HepG2 (cell line): ENCODE measurements around the gene RBM19. TPM values are rescaled to one million over a fixed set of nuclear protein-coding genes. Genes with fewer than 3 reads are reported as not detected.

Experiments
- ATAC-seq: fragments of 200-7000 bp; cut with Tn5 transposase; 3 replicates; pipeline ENCODE4 v1.9.1; 2020; ENCODE audit warnings: mild to moderate bottlenecking, moderate library complexity
- BruUV-seq: library from RNA; stranded (reverse); fragments of 400-500 nt; replicated peaks from 2 replicates; lab custom pipeline; 2021; lab: Mats Ljungman, UMichigan
- CTCF ChIA-PET: fragments of 300-600 bp; formaldehyde crosslinking; extraction: SDS; loops from one replicate; lab custom pipeline; 2021; ENCODE audit warnings: low total read pairs, inconsistent platforms, low intra/inter-chr PET ratio; lab: Yijun Ruan, JAX
- POLR2A ChIA-PET: fragments of 350-600 bp; sonication (Branson Sonifier 250); formaldehyde crosslinking; loops from one replicate; lab custom pipeline; 2020; ENCODE audit warnings: antibody characterized with exemption, inconsistent platforms; lab: Yijun Ruan, JAX
- DNase-seq: peaks from one replicate; pipeline ENCODE4 v3.0.0-alpha.2; 2015; ENCODE audit warnings: low spot score
- FAIRE-seq: peaks from 3 replicates; lab custom pipeline; 2011; peaks lifted over from hg19 to GRCh38; lab: Jason Lieb, UNC
- H2AFZ ChIP-seq: one replicate; pipeline ENCODE4 v1.6.1; 2011; ENCODE audit warnings: low read length, inconsistent platforms
- H3K27ac ChIP-seq: fragments of 300-600 bp; 3 replicates; pipeline ENCODE4 v1.8.0; 2011; ENCODE audit warnings: mixed run types, mild to moderate bottlenecking, mixed read lengths, low read length, inconsistent platforms; ENCODE audit not compliant: insufficient read depth; ENCODE audit errors: extremely low read length
- H3K27me3 ChIP-seq, 2 experiments: fragments of 200-600 bp in 1 of 2; 2 replicates in 1 of 2; 3 replicates in 1 of 2; pipeline versions ENCODE4 v1.6.0 to v1.8.0; 2011; ENCODE audit warnings: low read length in 2 of 2, mild to moderate bottlenecking in 2 of 2, moderate library complexity in 2 of 2, inconsistent platforms in 1 of 2; ENCODE audit not compliant: insufficient read depth in 2 of 2, control insufficient read depth in 1 of 2
- H3K36me3 ChIP-seq, 2 experiments: fragments of 200-600 bp in 1 of 2; replicated peaks in 1 of 2; 2 replicates in 1 of 2; 3 replicates in 1 of 2; pipeline versions ENCODE4 v1.5.1 to v1.8.0; 2011; ENCODE audit warnings: low read length in 2 of 2, inconsistent platforms in 1 of 2; ENCODE audit not compliant: insufficient read depth in 2 of 2, control insufficient read depth in 1 of 2
- H3K4me1 ChIP-seq: 2 replicates; pipeline ENCODE4 v1.5.1; 2012; ENCODE audit warnings: low read length, inconsistent platforms; ENCODE audit not compliant: insufficient read depth
- H3K4me2 ChIP-seq: 2 replicates; pipeline ENCODE4 v1.6.0; 2011; ENCODE audit warnings: low read depth, low read length, inconsistent platforms
- H3K4me3 ChIP-seq, 3 experiments: fragments of 200-600 bp in 1 of 3; sonication (generic), shearing (Covaris generic) in 1 of 3; replicated peaks in 1 of 3; 2 replicates each; pipeline ENCODE4 v1.5.1; 2011 to 2016; ENCODE audit warnings: low read length in 3 of 3, inconsistent platforms in 2 of 3, low read depth in 2 of 3, mild to moderate bottlenecking in 2 of 3, control low read depth in 1 of 3, mixed read lengths in 1 of 3; ENCODE audit not compliant: insufficient read depth in 1 of 3
- H3K79me2 ChIP-seq: one replicate; pipeline ENCODE4 v1.6.1; 2011; ENCODE audit warnings: low read length, inconsistent platforms; ENCODE audit not compliant: insufficient read depth
- H3K9ac ChIP-seq: 2 replicates; pipeline ENCODE4 v1.6.0; 2011; ENCODE audit warnings: mild to moderate bottlenecking, low read depth, low read length, inconsistent platforms; ENCODE audit not compliant: insufficient read depth
- H3K9me3 ChIP-seq: 2 replicates; pipeline ENCODE4 v1.5.1; 2012; ENCODE audit warnings: mild to moderate bottlenecking, low read length
- H4K20me1 ChIP-seq: 2 replicates; pipeline ENCODE4 v1.6.0; 2011; ENCODE audit warnings: inconsistent platforms, mild to moderate bottlenecking, low read length, moderate library complexity; ENCODE audit not compliant: insufficient read depth
- CHD4 ChIP-seq: fragments of 200-600 bp; sonication (generic); IDR thresholded peaks from 2 replicates; pipeline ENCODE4 v1.7.0; 2017; ENCODE audit warnings: mild to moderate bottlenecking, low read length, borderline replicate concordance
- KLF15 ChIP-seq: sonication (generic); formaldehyde crosslinking; IDR thresholded peaks from 2 replicates; pipeline ENCODE4 v1.8.1; 2023; ENCODE audit warnings: borderline replicate concordance, mild to moderate bottlenecking, inconsistent platforms, missing genetic modification reagents, mixed read lengths
- MAF1 ChIP-seq: sonication (generic); formaldehyde crosslinking; IDR thresholded peaks from 2 replicates; pipeline ENCODE4 v1.5.0; 2020; ENCODE audit warnings: missing genetic modification reagents, borderline replicate concordance
- MAFG ChIP-seq: sonication (generic); formaldehyde crosslinking; IDR thresholded peaks from 2 replicates; pipeline ENCODE4 v1.5.1; 2020; ENCODE audit warnings: mild to moderate bottlenecking, missing genetic modification reagents
- MAFK ChIP-seq, 2 experiments: IDR thresholded peaks in 1 of 2; conservative IDR thresholded peaks in 1 of 2; 2 replicates each; pipeline ENCODE4 v1.6.1; 2011; ENCODE audit warnings: improper control_type of control experiment in 2 of 2, low read length in 2 of 2
- NFE2L2 ChIP-seq: fragments of 150-350 bp; IDR thresholded peaks from 2 replicates; pipeline ENCODE4 v1.6.1; 2014; ENCODE audit warnings: low read length
- NR1H2 ChIP-seq: sonication (generic); formaldehyde crosslinking; IDR thresholded peaks from 2 replicates; pipeline ENCODE4 v1.8.1; 2022; ENCODE audit warnings: low read depth, missing genetic modification reagents, borderline replicate concordance
- POLR2G ChIP-seq: fragments of 200-400 bp; formaldehyde crosslinking; IDR thresholded peaks from 2 replicates; pipeline ENCODE4 v1.6.1; 2018; ENCODE audit warnings: mild to moderate bottlenecking, low read depth, low read length, moderate library complexity
- SP5 ChIP-seq: IDR thresholded peaks from 2 replicates; pipeline ENCODE4 v1.6.1; 2016; ENCODE audit warnings: low read depth, borderline replicate concordance
- ZNF234 ChIP-seq: sonication (generic); formaldehyde crosslinking; conservative IDR thresholded peaks from 2 replicates; pipeline ENCODE4 v1.5.1; 2020; ENCODE audit warnings: mild to moderate bottlenecking, missing genetic modification reagents
- ZNF441 ChIP-seq: sonication (generic); formaldehyde crosslinking; IDR thresholded peaks from 2 replicates; pipeline ENCODE4 v1.7.0; 2021; ENCODE audit warnings: missing genetic modification reagents, borderline replicate concordance
- ZNF564 ChIP-seq: sonication (generic); formaldehyde crosslinking; IDR thresholded peaks from 2 replicates; pipeline ENCODE4 v1.8.1; 2023; ENCODE audit warnings: mild to moderate bottlenecking, missing genetic modification reagents
- WGBS: methylation state at CpG from one replicate; pipeline ENCODE4 v1.1.6; 2017; ENCODE audit warnings: low lambda C conversion rate; 5-methylcytosine and 5-hydroxymethylcytosine counted together
- in situ Hi-C: cut with HindIII; loops from 2 replicates; pipeline ENCODE4 v1.10.0; 2017; ENCODE audit warnings: low pct_unique_long_range_greater_than_20kb; ENCODE audit not compliant: extremely low pct_ligation_motif_present
- intact Hi-C: fragments of 100-400 bp; cut with micrococcal nuclease; formaldehyde crosslinking; loops from one replicate; pipeline ENCODE4 v1.10.0; 2022; ENCODE audit not compliant: unreplicated experiment
- polyA plus RNA-seq, 8 experiments: library from polyadenylated mRNA; depleted of rRNA in 3 of 8; stranded (reverse) in 7 of 8; unstranded in 1 of 8; fragments of >200 nt; fragmentation: Illumina TruSeq in 4 of 8; extraction: Trizol in 4 of 8; gene quantifications; 2 replicates each; pipeline versions ENCODE4 v1.2.1 to v1.2.3, GENCODE V29; 2011 to 2016; ENCODE audit warnings: low read depth in 4 of 8, missing spikeins in 1 of 8, mixed read lengths in 1 of 8; ENCODE audit not compliant: insufficient read depth in 1 of 8
- total RNA-seq, 5 experiments: library from RNA; depleted of rRNA; stranded (reverse); fragments of >200 nt; fragmentation: Illumina TruSeq; extraction: Trizol; gene quantifications; 2 replicates each; pipeline ENCODE4 v1.2.3, GENCODE V29; 2016; ENCODE audit warnings: low read depth in 1 of 5
- TF ChIP-seq, protein P1 (sequence below): sonication (generic); formaldehyde crosslinking; IDR thresholded peaks from 2 replicates; pipeline ENCODE4 v1.5.0; 2020; ENCODE audit warnings: mild to moderate bottlenecking, low read depth, missing genetic modification reagents, borderline replicate concordance
- TF ChIP-seq, protein P2 (sequence below): sonication (generic); formaldehyde crosslinking; conservative IDR thresholded peaks from 2 replicates; pipeline ENCODE4 v1.5.0; 2020; ENCODE audit warnings: missing genetic modification reagents
- TF ChIP-seq, protein P3 (sequence below): sonication (generic); formaldehyde crosslinking; IDR thresholded peaks from 2 replicates; pipeline ENCODE4 v1.4.0; 2020; ENCODE audit warnings: missing genetic modification reagents, low read depth, mild to moderate bottlenecking, borderline replicate concordance
- TF ChIP-seq, protein P4 (sequence below): IDR thresholded peaks from 2 replicates; pipeline ENCODE4 v1.6.1; 2016; ENCODE audit warnings: low read depth, control low read depth

RBM19 gene
- total and polyA plus RNA-seq, 2 of the 13 experiments (the other 11 are each of a cell fraction or from before 2014, with no cell fraction given): 19.3 to 32.2 TPM

DNA sequence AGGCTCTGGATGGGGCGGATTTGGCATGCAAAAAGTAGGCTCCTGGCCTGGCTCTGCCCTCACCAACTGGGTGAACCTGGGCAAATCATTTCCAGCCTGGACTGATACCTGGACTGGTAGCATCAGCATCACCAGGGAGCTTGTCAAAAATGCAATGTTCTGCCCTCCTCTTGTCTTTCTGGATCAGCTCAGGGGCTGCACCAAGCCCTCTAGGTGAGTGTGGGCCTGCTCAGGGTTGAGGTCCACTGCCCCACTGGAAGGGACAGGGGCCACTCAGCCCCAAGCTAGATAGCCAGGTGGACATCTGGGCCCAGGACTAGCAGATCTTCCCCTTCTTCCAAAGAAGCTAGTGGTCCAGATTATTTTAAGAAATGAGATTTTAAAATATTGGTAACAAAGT lies 99.6 kb downstream of the RBM19 start (continued):
- TF ChIP-seq, protein P1, sequence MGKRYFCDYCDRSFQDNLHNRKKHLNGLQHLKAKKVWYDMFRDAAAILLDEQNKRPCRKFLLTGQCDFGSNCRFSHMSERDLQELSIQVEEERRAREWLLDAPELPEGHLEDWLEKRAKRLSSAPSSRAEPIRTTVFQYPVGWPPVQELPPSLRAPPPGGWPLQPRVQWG (CRISPR knock-in tag): no peak
- TF ChIP-seq, protein P2, sequence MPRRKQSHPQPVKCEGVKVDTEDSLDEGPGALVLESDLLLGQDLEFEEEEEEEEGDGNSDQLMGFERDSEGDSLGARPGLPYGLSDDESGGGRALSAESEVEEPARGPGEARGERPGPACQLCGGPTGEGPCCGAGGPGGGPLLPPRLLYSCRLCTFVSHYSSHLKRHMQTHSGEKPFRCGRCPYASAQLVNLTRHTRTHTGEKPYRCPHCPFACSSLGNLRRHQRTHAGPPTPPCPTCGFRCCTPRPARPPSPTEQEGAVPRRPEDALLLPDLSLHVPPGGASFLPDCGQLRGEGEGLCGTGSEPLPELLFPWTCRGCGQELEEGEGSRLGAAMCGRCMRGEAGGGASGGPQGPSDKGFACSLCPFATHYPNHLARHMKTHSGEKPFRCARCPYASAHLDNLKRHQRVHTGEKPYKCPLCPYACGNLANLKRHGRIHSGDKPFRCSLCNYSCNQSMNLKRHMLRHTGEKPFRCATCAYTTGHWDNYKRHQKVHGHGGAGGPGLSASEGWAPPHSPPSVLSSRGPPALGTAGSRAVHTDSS (CRISPR knock-in tag): no peak
- TF ChIP-seq POLR2G (no peak), ZNF234 (CRISPR knock-in tag) (no peak), NR1H2 (CRISPR knock-in tag) (no peak), MAFG (CRISPR knock-in tag) (no peak), MAF1 (CRISPR knock-in tag) (no peak)
- TF ChIP-seq, protein P3, sequence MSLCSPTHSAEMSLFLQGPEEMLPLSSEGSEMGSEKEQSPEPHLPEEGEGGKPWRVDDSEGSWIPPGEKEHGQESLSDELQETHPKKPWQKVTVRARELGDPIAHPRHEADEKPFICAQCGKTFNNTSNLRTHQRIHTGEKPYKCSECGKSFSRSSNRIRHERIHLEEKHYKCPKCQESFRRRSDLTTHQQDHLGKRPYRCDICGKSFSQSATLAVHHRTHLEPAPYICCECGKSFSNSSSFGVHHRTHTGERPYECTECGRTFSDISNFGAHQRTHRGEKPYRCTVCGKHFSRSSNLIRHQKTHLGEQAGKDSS (CRISPR knock-in tag): no peak

DNA sequence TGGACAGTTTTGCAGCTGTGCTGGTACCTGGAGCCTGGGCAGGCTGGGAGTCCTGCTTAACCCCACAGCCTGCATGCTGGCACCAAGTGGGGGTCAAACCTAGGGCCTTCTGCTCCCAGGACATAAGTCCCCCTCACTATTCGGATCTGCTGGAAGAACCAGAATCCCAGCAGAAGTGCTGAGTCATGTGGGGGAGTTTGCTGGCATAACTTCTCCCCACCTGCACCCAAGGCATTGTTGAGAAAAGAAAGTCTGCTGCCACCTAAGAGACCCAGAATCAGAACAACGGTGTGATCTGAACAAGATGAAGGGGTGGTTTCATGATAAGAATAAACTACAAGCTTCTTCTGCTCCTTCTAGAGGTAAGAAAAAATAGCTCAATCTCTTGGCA lies 102.7 kb downstream of the RBM19 start:
- Histone ChIP-seq H3K36me3 (peaks cover 5 to 36% of the 10 kb centered on the region in 2 experiments; a peak in 4 of 5 replicates), H3K4me1 (no peaks in the 10 kb centered on the region), H3K27me3 (no peaks in the 10 kb centered on the region), H3K27ac (no peak overlapping the region), H3K79me2 (no peaks in the 10 kb centered on the region), H3K4me3 (no peak overlapping the region), H4K20me1 (no peaks in the 10 kb centered on the region), H3K4me2 (no peak overlapping the region), H2AFZ (no peak overlapping the region), H3K9me3 (no peaks in the 10 kb centered on the region), H3K9ac (no peak overlapping the region)
- ChIA-PET POLR2A (no interaction called here), CTCF (no interaction called here)
- ATAC-seq: no peak
- DNase-seq: no peak
- no peak for FAIRE-seq
- intact Hi-C loops (no loop called here), in situ Hi-C loops (no loop called here)
- WGBS: 100% methylated on average over 1 of the region's 2 CpGs
- no TSS peak for BruUV-seq
- TF ChIP-seq CHD4 (no peak), SP5 (CRISPR knock-in tag) (no peak), MAFK (conservative IDR thresholded peaks at IDR 0.05 in 1 of 2, IDR thresholded peaks at IDR 0.05 in 1 of 2; ENCODE audit: low read length in 2 of 2) (peak in 1 of 2 experiments; percentile 35; a peak in 2 of 4 replicates), NFE2L2 (peak; percentile 69), ZNF564 (CRISPR knock-in tag) (no peak), KLF15 (CRISPR knock-in tag) (no peak), ZNF441 (CRISPR knock-in tag) (no peak)
- TF ChIP-seq, protein P4, sequence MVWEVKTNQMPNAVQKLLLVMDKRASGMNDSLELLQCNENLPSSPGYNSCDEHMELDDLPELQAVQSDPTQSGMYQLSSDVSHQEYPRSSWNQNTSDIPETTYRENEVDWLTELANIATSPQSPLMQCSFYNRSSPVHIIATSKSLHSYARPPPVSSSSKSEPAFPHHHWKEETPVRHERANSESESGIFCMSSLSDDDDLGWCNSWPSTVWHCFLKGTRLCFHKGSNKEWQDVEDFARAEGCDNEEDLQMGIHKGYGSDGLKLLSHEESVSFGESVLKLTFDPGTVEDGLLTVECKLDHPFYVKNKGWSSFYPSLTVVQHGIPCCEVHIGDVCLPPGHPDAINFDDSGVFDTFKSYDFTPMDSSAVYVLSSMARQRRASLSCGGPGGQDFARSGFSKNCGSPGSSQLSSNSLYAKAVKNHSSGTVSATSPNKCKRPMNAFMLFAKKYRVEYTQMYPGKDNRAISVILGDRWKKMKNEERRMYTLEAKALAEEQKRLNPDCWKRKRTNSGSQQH (CRISPR knock-in tag): no peak
